ENCODE results near the gene ADRM1.

The ADRM1 gene

GRCh38 chr20:62280303-62280702 lies 22.5 kb upstream of the ADRM1 start:
- peaks cover 61% of the 10 kb centered on the region for H3K36me3 ChIP-seq (ENCODE audit: insufficient read depth, insufficient read length, low read length)
- H3K27me3 ChIP-seq (ENCODE audit: insufficient read depth, insufficient read length): no peaks in the 10 kb centered on the region
- no peaks in the 10 kb centered on the region for H3K4me1 ChIP-seq (ENCODE audit: insufficient read depth, insufficient read length)

GRCh38 chr20:62281161-62281933 lies 21.4 kb upstream of the ADRM1 start:
- peaks cover 70% of the 10 kb centered on the region for H3K36me3 ChIP-seq (ENCODE audit: insufficient read depth, insufficient read length, low read length)
- H3K27me3 ChIP-seq (ENCODE audit: insufficient read depth, insufficient read length): no peaks in the 10 kb centered on the region
- no peak for DNase-seq (ENCODE audit: low read depth, low spot score)
- no peak overlapping the region for H3K4me3 ChIP-seq (ENCODE audit: insufficient read length, low read depth)
- H3K9ac ChIP-seq (ENCODE audit: insufficient read length, low read depth): no peak overlapping the region
- H3K4me1 ChIP-seq (ENCODE audit: insufficient read depth, insufficient read length): no peaks in the 10 kb centered on the region
- H3K9me3 ChIP-seq (ENCODE audit: insufficient read depth, low read length): no peaks in the 10 kb centered on the region
- TF ChIP-seq ZNF274 (IDR thresholded peaks at IDR 0.05; ENCODE audit: low read depth, low read length) (no peak), SUZ12 (IDR thresholded peaks at IDR 0.05; ENCODE audit: extremely low read depth, insufficient read depth, insufficient read length) (no peak), YY1 (IDR thresholded peaks at IDR 0.05; ENCODE audit: insufficient read depth, insufficient read length) (no peak)

More at GRCh38 chr20:62280303-62280702, 22.5 kb upstream of the ADRM1 start:
- TF ChIP-seq ZNF274 (IDR thresholded peaks at IDR 0.05; ENCODE audit: low read depth, low read length) (no peak), SUZ12 (IDR thresholded peaks at IDR 0.05; ENCODE audit: extremely low read depth, insufficient read depth, insufficient read length) (no peak), YY1 (IDR thresholded peaks at IDR 0.05; ENCODE audit: insufficient read depth, insufficient read length) (no peak)
- H3K4me3 ChIP-seq (ENCODE audit: insufficient read length, low read depth): no peak overlapping the region
- no peak for DNase-seq (ENCODE audit: low read depth, low spot score)
- no peak overlapping the region for H3K9ac ChIP-seq (ENCODE audit: insufficient read length, low read depth)
- H3K9me3 ChIP-seq (ENCODE audit: insufficient read depth, low read length): no peaks in the 10 kb centered on the region

- H3K4me1 ChIP-seq (ENCODE audit: insufficient read depth, insufficient read length): no peaks in the 10 kb centered on the region
- no peaks in the 10 kb centered on the region for H3K27me3 ChIP-seq (ENCODE audit: insufficient read depth, insufficient read length)
- H3K9ac ChIP-seq (ENCODE audit: insufficient read length, low read depth): no peak overlapping the region
- peaks cover 76% of the 10 kb centered on the region for H3K36me3 ChIP-seq (ENCODE audit: insufficient read depth, insufficient read length, low read length)
- no peak for TF ChIP-seq YY1 (IDR thresholded peaks at IDR 0.05; ENCODE audit: insufficient read depth, insufficient read length)
- no peak for TF ChIP-seq SUZ12 (IDR thresholded peaks at IDR 0.05; ENCODE audit: extremely low read depth, insufficient read depth, insufficient read length)
- TF ChIP-seq ZNF274 (IDR thresholded peaks at IDR 0.05; ENCODE audit: low read depth, low read length): no peak
- no peak overlapping the region for H3K4me3 ChIP-seq (ENCODE audit: insufficient read length, low read depth)
- no peak for DNase-seq (ENCODE audit: low read depth, low spot score)
- no peaks in the 10 kb centered on the region for H3K9me3 ChIP-seq (ENCODE audit: insufficient read depth, low read length)
These were observed 20.7 kb upstream of the ADRM1 start for GRCh38 chr20:62282103-62282502.

- H3K36me3 ChIP-seq (ENCODE audit: insufficient read depth, insufficient read length, low read length): peaks cover 73% of the 10 kb centered on the region
- H3K27me3 ChIP-seq (ENCODE audit: insufficient read depth, insufficient read length): no peaks in the 10 kb centered on the region
- no peak for TF ChIP-seq SUZ12 (IDR thresholded peaks at IDR 0.05; ENCODE audit: extremely low read depth, insufficient read depth, insufficient read length)
- TF ChIP-seq ZNF274 (IDR thresholded peaks at IDR 0.05; ENCODE audit: low read depth, low read length): no peak
- no peak for TF ChIP-seq YY1 (IDR thresholded peaks at IDR 0.05; ENCODE audit: insufficient read depth, insufficient read length)
- H3K9ac ChIP-seq (ENCODE audit: insufficient read length, low read depth): no peak overlapping the region
- no peaks in the 10 kb centered on the region for H3K9me3 ChIP-seq (ENCODE audit: insufficient read depth, low read length)
- DNase-seq (ENCODE audit: low read depth, low spot score): no peak
- no peaks in the 10 kb centered on the region for H3K4me1 ChIP-seq (ENCODE audit: insufficient read depth, insufficient read length)
- H3K4me3 ChIP-seq (ENCODE audit: insufficient read length, low read depth): no peak overlapping the region
These were observed 19.8 kb upstream of the ADRM1 start for GRCh38 chr20:62282877-62283503.

- Histone ChIP-seq H3K4me1 (ENCODE audit: insufficient read depth, insufficient read length) (no peaks in the 10 kb centered on the region), H3K27me3 (ENCODE audit: insufficient read depth, insufficient read length) (no peaks in the 10 kb centered on the region), H3K9me3 (ENCODE audit: insufficient read depth, low read length) (no peaks in the 10 kb centered on the region), H3K9ac (ENCODE audit: insufficient read length, low read depth) (no peak overlapping the region), H3K4me3 (ENCODE audit: insufficient read length, low read depth) (no peak overlapping the region), H3K36me3 (ENCODE audit: insufficient read depth, insufficient read length, low read length) (peaks cover 69% of the 10 kb centered on the region)
- no peak for DNase-seq (ENCODE audit: low read depth, low spot score)
- TF ChIP-seq ZNF274 (IDR thresholded peaks at IDR 0.05; ENCODE audit: low read depth, low read length): no peak
- TF ChIP-seq SUZ12 (IDR thresholded peaks at IDR 0.05; ENCODE audit: extremely low read depth, insufficient read depth, insufficient read length): no peak
- no peak for TF ChIP-seq YY1 (IDR thresholded peaks at IDR 0.05; ENCODE audit: insufficient read depth, insufficient read length)
These were observed 18.3 kb upstream of the ADRM1 start for GRCh38 chr20:62284448-62284847.

GRCh38 chr20:62285151-62285550 lies 17.6 kb upstream of the ADRM1 start:
- TF ChIP-seq ZNF274 (IDR thresholded peaks at IDR 0.05; ENCODE audit: low read depth, low read length) (no peak), SUZ12 (IDR thresholded peaks at IDR 0.05; ENCODE audit: extremely low read depth, insufficient read depth, insufficient read length) (no peak), YY1 (IDR thresholded peaks at IDR 0.05; ENCODE audit: insufficient read depth, insufficient read length) (no peak)
- Histone ChIP-seq H3K4me1 (ENCODE audit: insufficient read depth, insufficient read length) (no peaks in the 10 kb centered on the region), H3K36me3 (ENCODE audit: insufficient read depth, insufficient read length, low read length) (peaks cover 65% of the 10 kb centered on the region), H3K9ac (ENCODE audit: insufficient read length, low read depth) (no peak overlapping the region), H3K4me3 (ENCODE audit: insufficient read length, low read depth) (no peak overlapping the region), H3K27me3 (ENCODE audit: insufficient read depth, insufficient read length) (no peaks in the 10 kb centered on the region), H3K9me3 (ENCODE audit: insufficient read depth, low read length) (no peaks in the 10 kb centered on the region)
- DNase-seq (ENCODE audit: low read depth, low spot score): no peak

GRCh38 chr20:62285722-62286121 lies 17.1 kb upstream of the ADRM1 start:
- TF ChIP-seq SUZ12 (IDR thresholded peaks at IDR 0.05; ENCODE audit: extremely low read depth, insufficient read depth, insufficient read length): no peak
- no peak for TF ChIP-seq YY1 (IDR thresholded peaks at IDR 0.05; ENCODE audit: insufficient read depth, insufficient read length)
- TF ChIP-seq ZNF274 (IDR thresholded peaks at IDR 0.05; ENCODE audit: low read depth, low read length): no peak
- Histone ChIP-seq H3K4me1 (ENCODE audit: insufficient read depth, insufficient read length) (no peaks in the 10 kb centered on the region), H3K36me3 (ENCODE audit: insufficient read depth, insufficient read length, low read length) (peaks cover 60% of the 10 kb centered on the region), H3K4me3 (ENCODE audit: insufficient read length, low read depth) (no peak overlapping the region), H3K27me3 (ENCODE audit: insufficient read depth, insufficient read length) (no peaks in the 10 kb centered on the region), H3K9me3 (ENCODE audit: insufficient read depth, low read length) (no peaks in the 10 kb centered on the region), H3K9ac (ENCODE audit: insufficient read length, low read depth) (no peak overlapping the region)
- DNase-seq (ENCODE audit: low read depth, low spot score): no peak
